Ishikawa (cell line): Measurements from ENCODE around the gene GNAT1.

Source experiments
- CEBPB ChIP-seq: IDR thresholded peaks from 2 replicates; pipeline ENCODE4 v1.6.1; 2012
- CREB1 ChIP-seq: IDR thresholded peaks from 2 replicates; pipeline ENCODE4 v1.6.1; 2012; ENCODE audit warnings: low read depth
- EP300 ChIP-seq: IDR thresholded peaks from 2 replicates; pipeline ENCODE4 v1.6.1; 2012; ENCODE audit warnings: borderline replicate concordance
- FOXM1 ChIP-seq: IDR thresholded peaks from 2 replicates; pipeline ENCODE4 v1.6.1; 2012; ENCODE audit warnings: low read depth, borderline replicate concordance
- NFIC ChIP-seq: IDR thresholded peaks from 2 replicates; pipeline ENCODE4 v1.6.1; 2012
- RAD21 ChIP-seq: IDR thresholded peaks from 2 replicates; pipeline ENCODE4 v1.6.1; 2012; ENCODE audit warnings: low read depth
- TAF1 ChIP-seq: IDR thresholded peaks from 2 replicates; pipeline ENCODE4 v1.6.1; 2012; ENCODE audit warnings: low read depth, mild to moderate bottlenecking
- TCF12 ChIP-seq: IDR thresholded peaks from 2 replicates; pipeline ENCODE4 v1.6.1; 2012; ENCODE audit warnings: low read depth
- TEAD4 ChIP-seq: IDR thresholded peaks from 2 replicates; pipeline ENCODE4 v1.6.1; 2012
- USF1 ChIP-seq: IDR thresholded peaks from 2 replicates; pipeline ENCODE4 v1.6.1; 2012
- YY1 ChIP-seq: IDR thresholded peaks from 2 replicates; pipeline ENCODE4 v1.6.1; 2012; ENCODE audit warnings: low read depth
- ZBTB7A ChIP-seq: IDR thresholded peaks from 2 replicates; pipeline ENCODE4 v1.6.1; 2012; ENCODE audit warnings: low read depth
- TF ChIP-seq, protein P1 (sequence below): IDR thresholded peaks from 2 replicates; pipeline ENCODE4 v1.6.1; 2012

GRCh38 chr3:50212971-50213370 is 21.6 kb downstream of the GNAT1 start:
- TF ChIP-seq TAF1 (no peak), EP300 (no peak), FOXM1 (no peak), TEAD4 (no peak), RAD21 (no peak), CEBPB (no peak), CREB1 (no peak), USF1 (no peak), TCF12 (no peak), ZBTB7A (no peak), YY1 (no peak), NFIC (no peak)
- TF ChIP-seq, protein P1, sequence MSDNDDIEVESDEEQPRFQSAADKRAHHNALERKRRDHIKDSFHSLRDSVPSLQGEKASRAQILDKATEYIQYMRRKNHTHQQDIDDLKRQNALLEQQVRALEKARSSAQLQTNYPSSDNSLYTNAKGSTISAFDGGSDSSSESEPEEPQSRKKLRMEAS, result no peak
